ENCODE measurements around the gene KRTAP12-1.

- no peak for TF ChIP-seq CTCF (IDR thresholded peaks at IDR 0.05; ENCODE audit: poor library complexity)
- no peak for TF ChIP-seq EZH2 (IDR thresholded peaks at IDR 0.05; ENCODE audit: borderline replicate concordance)
Measured at GRCh38 chr21:44702111-44702972, 20.4 kb upstream of the KRTAP12-1 start.
